Gastrocnemius medialis (tissue), 4 donors: ENCODE measurements around the gene HNRNPH3.

Experiments
- POLR2A ChIP-seq, 2 donors: fragments of 450-650 bp; IDR thresholded peaks; one replicate each; pipeline ENCODE4 v1.6.1; 2017; ENCODE audit warnings: antibody characterized with exemption in 2 of 2, mild to moderate bottlenecking in 2 of 2, moderate library complexity in 2 of 2
- TF ChIP-seq, protein P1 (sequence below), 5 experiments: fragments of 450-650 bp in 3 of 5; fragments of 200-600 bp in 2 of 5; sonication (generic) in 2 of 5; IDR thresholded peaks in 4 of 5; conservative IDR thresholded peaks in 1 of 5; 1 replicate in 4 of 5; 2 replicates in 1 of 5; pipeline ENCODE4 v1.5.1; 2016 to 2019; ENCODE audit warnings: antibody characterized with exemption in 5 of 5, mild to moderate bottlenecking in 3 of 5, moderate library complexity in 3 of 5

DNA sequence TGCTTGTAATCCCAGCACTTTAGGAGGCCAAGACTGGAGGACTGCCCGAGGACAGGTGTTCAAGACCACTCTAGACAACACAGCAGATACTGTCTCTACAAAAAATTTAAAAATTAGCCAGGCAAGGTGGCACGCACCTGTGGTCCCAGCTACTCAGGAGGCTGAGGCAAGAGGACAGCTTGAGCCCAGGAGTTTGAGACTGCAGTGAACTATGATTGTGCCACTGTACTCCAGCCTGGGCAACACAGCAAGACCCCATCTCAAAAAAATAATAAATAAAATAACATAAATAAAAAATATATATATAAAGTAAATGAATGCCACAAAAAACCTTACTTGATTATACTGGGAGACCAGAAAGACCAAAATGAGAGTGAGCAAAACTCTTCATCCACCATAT is 21.7 kb downstream of the HNRNPH3 start:
- TF ChIP-seq, protein P1, sequence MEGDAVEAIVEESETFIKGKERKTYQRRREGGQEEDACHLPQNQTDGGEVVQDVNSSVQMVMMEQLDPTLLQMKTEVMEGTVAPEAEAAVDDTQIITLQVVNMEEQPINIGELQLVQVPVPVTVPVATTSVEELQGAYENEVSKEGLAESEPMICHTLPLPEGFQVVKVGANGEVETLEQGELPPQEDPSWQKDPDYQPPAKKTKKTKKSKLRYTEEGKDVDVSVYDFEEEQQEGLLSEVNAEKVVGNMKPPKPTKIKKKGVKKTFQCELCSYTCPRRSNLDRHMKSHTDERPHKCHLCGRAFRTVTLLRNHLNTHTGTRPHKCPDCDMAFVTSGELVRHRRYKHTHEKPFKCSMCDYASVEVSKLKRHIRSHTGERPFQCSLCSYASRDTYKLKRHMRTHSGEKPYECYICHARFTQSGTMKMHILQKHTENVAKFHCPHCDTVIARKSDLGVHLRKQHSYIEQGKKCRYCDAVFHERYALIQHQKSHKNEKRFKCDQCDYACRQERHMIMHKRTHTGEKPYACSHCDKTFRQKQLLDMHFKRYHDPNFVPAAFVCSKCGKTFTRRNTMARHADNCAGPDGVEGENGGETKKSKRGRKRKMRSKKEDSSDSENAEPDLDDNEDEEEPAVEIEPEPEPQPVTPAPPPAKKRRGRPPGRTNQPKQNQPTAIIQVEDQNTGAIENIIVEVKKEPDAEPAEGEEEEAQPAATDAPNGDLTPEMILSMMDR (IDR thresholded peaks at IDR 0.05 in 4 of 5, conservative IDR thresholded peaks at IDR 0.05 in 1 of 5), result no peak
- no peak for TF ChIP-seq POLR2A (IDR thresholded peaks at IDR 0.05)
